ENCODE data around the gene VWA3B.
"Not testable (repeated sequence)": the region's sequence is repeated elsewhere in the genome, so short reads cannot be mapped to it uniquely, and the experiment has no call there.

Gene VWA3B

GRCh38 chr2:98254504-98255059, 167.6 kb downstream of the VWA3B start:
- TF ChIP-seq ZFX (IDR thresholded peaks at IDR 0.05): no peak
- TF ChIP-seq CTCF (conservative IDR thresholded peaks at IDR 0.05): no peak
- no peak overlapping the region for H3K27ac ChIP-seq

GRCh38 chr2:98258906-98259305, 171.9 kb downstream of the VWA3B start:
- no peak for TF ChIP-seq ZFX (IDR thresholded peaks at IDR 0.05)
- no peak for TF ChIP-seq CTCF (conservative IDR thresholded peaks at IDR 0.05)
- H3K27ac ChIP-seq: no peak overlapping the region

GRCh38 chr2:98263362-98263761, 176.4 kb downstream of the VWA3B start:
- no peak overlapping the region for H3K27ac ChIP-seq

GRCh38 chr2:98268225-98268624, 181.3 kb downstream of the VWA3B start:
- H3K27ac ChIP-seq: not testable (repeated sequence)

More at GRCh38 chr2:98263362-98263761, 176.4 kb downstream of the VWA3B start:
- no peak for TF ChIP-seq ZFX (IDR thresholded peaks at IDR 0.05)
- TF ChIP-seq CTCF (conservative IDR thresholded peaks at IDR 0.05): no peak

- TF ChIP-seq ZFX (IDR thresholded peaks at IDR 0.05) (no peak), CTCF (conservative IDR thresholded peaks at IDR 0.05) (peak; percentile 81)
- no peak overlapping the region for H3K27ac ChIP-seq
These were observed 182.3 kb downstream of the VWA3B start for GRCh38 chr2:98269274-98269673.

- no peak overlapping the region for H3K27ac ChIP-seq
These were observed 182.9 kb downstream of the VWA3B start for GRCh38 chr2:98269830-98270229.

GRCh38 chr2:98277162-98277859, 190.3 kb downstream of the VWA3B start:
- TF ChIP-seq CTCF (conservative IDR thresholded peaks at IDR 0.05) (no peak), ZFX (IDR thresholded peaks at IDR 0.05) (no peak)
- no peak overlapping the region for H3K27ac ChIP-seq

More at GRCh38 chr2:98269830-98270229, 182.9 kb downstream of the VWA3B start:
- TF ChIP-seq CTCF (conservative IDR thresholded peaks at IDR 0.05): no peak
- no peak for TF ChIP-seq ZFX (IDR thresholded peaks at IDR 0.05)

GRCh38 chr2:98278074-98278473, 191.1 kb downstream of the VWA3B start:
- no peak overlapping the region for H3K27ac ChIP-seq
- TF ChIP-seq CTCF (conservative IDR thresholded peaks at IDR 0.05) (no peak), ZFX (IDR thresholded peaks at IDR 0.05) (no peak)
